Upper lobe of left lung (tissue), 4 donors: ENCODE data around the gene ZNF77.

ENCODE experiments used
- CTCF ChIP-seq, 6 experiments: fragments of 450-650 bp in 4 of 6; fragments of 200-600 bp in 2 of 6; sonication (generic) in 2 of 6; IDR thresholded peaks; one replicate each; pipeline ENCODE4 v1.5.1; 2016 to 2019; ENCODE audit warnings: antibody characterized with exemption in 6 of 6
- POLR2A ChIP-seq, 4 donors: fragments of 450-650 bp; IDR thresholded peaks; one replicate each; pipeline ENCODE4 v1.5.1; 2016 to 2017; ENCODE audit warnings: antibody characterized with exemption in 4 of 4, mild to moderate bottlenecking in 2 of 4
- POLR2AphosphoS5 ChIP-seq, 2 donors: sonication (generic); formaldehyde crosslinking; IDR thresholded peaks; one replicate each; pipeline ENCODE4 v1.5.1; 2017; ENCODE audit warnings: antibody characterized with exemption in 2 of 2

GRCh38 chr19:2969104-2969504 is 24.3 kb upstream of the ZNF77 start:
- no peak for TF ChIP-seq CTCF (IDR thresholded peaks at IDR 0.05)
- TF ChIP-seq POLR2A (IDR thresholded peaks at IDR 0.05): no peak
- peak in 1 of 2 donors; percentile 35 for TF ChIP-seq POLR2AphosphoS5 (IDR thresholded peaks at IDR 0.05)
